Left lung (tissue), 10 donors: ENCODE data around the gene ETV2. TPM values are rescaled to one million over a fixed set of nuclear protein-coding genes. Genes with fewer than 3 reads are reported as not detected.

Experiments used
- ATAC-seq: fragments of 200-7000 bp; cut with Tn5 transposase; one replicate; pipeline ENCODE4 v1.9.1; 2020; ENCODE audit warnings: moderate library complexity
- DNase-seq, 4 donors: peaks; one replicate each; pipeline ENCODE4 v3.0.0-alpha.2; 2013 to 2020
- H3K27ac ChIP-seq, 2 donors: fragments of 200-600 bp; sonication (generic) in 1 of 2; one replicate each; pipeline versions ENCODE4 v1.5.0 to v1.8.0; 2020 to 2021
- H3K27me3 ChIP-seq, 2 donors: fragments of 200-600 bp; sonication (generic) in 1 of 2; one replicate each; pipeline versions ENCODE4 v1.5.0 to v1.8.0; 2020 to 2021
- H3K36me3 ChIP-seq, 2 donors: fragments of 200-600 bp; sonication (generic) in 1 of 2; one replicate each; pipeline versions ENCODE4 v1.5.0 to v1.8.0; 2020 to 2021
- H3K4me1 ChIP-seq, 2 donors: fragments of 200-600 bp; one replicate each; pipeline ENCODE4 v1.8.0; 2021
- H3K4me3 ChIP-seq, 2 donors: fragments of 200-600 bp; sonication (generic) in 1 of 2; one replicate each; pipeline versions ENCODE4 v1.5.0 to v1.8.0; 2020 to 2021; ENCODE audit warnings: mild to moderate bottlenecking in 1 of 2
- H3K9me3 ChIP-seq, 2 donors: fragments of 200-600 bp; sonication (generic) in 1 of 2; one replicate each; pipeline versions ENCODE4 v1.5.0 to v1.8.0; 2020 to 2021
- CTCF ChIP-seq, 2 donors: fragments of 200-600 bp; sonication (generic) in 1 of 2; IDR thresholded peaks; one replicate each; pipeline versions ENCODE4 v1.5.0 to v1.8.0; 2021; ENCODE audit warnings: antibody characterized with exemption in 2 of 2
- intact Hi-C, 2 donors: fragments of 100-400 bp; cut with DNase I; formaldehyde crosslinking; loops; one replicate each; pipeline versions ENCODE4 v1.11.2 to v1.14.2; 2022
- polyA plus RNA-seq, 6 donors: library from polyadenylated mRNA; unstranded; fragments of 120-200 nt; gene quantifications; one replicate each; pipeline ENCODE4 v1.2.1, GENCODE V29; 2013; ENCODE audit not compliant: insufficient read length in 6 of 6
- total RNA-seq, 2 donors: library from RNA; stranded (reverse); fragmentation: NEBNext Ultra II Directional; extraction: Animal tissue kit (Norgen Biotek cat#: 25700); gene quantifications; one replicate each; pipeline ENCODE4 v1.2.1, GENCODE V29; 2021
- donor health status: DM: no; HTN: yes; CAD: no.
- donor health status: DM: no; HTN: no; CAD: no.

The ETV2 gene
- total and polyA plus RNA-seq, 8 donors = 0.79 to 3.5 (median 2.1) TPM

GRCh38 chr19:35628264-35628564, 13.3 kb upstream of the ETV2 start:
- ATAC-seq (no peak), DNase-seq (no peak)
- Histone ChIP-seq H3K27me3 (no peaks in the 10 kb centered on the region), H3K36me3 (peaks cover 0 to 31% of the 10 kb centered on the region in 2 donors), H3K27ac (peak overlapping the region; percentile 90 to 95), H3K4me3 (peak overlapping the region; percentile 92 to 95), H3K4me1 (peaks cover 4 to 29% of the 10 kb centered on the region in 2 donors), H3K9me3 (no peaks in the 10 kb centered on the region)
- no peak for TF ChIP-seq CTCF (IDR thresholded peaks at IDR 0.05)
- intact Hi-C loops = no loop called here

DNA sequence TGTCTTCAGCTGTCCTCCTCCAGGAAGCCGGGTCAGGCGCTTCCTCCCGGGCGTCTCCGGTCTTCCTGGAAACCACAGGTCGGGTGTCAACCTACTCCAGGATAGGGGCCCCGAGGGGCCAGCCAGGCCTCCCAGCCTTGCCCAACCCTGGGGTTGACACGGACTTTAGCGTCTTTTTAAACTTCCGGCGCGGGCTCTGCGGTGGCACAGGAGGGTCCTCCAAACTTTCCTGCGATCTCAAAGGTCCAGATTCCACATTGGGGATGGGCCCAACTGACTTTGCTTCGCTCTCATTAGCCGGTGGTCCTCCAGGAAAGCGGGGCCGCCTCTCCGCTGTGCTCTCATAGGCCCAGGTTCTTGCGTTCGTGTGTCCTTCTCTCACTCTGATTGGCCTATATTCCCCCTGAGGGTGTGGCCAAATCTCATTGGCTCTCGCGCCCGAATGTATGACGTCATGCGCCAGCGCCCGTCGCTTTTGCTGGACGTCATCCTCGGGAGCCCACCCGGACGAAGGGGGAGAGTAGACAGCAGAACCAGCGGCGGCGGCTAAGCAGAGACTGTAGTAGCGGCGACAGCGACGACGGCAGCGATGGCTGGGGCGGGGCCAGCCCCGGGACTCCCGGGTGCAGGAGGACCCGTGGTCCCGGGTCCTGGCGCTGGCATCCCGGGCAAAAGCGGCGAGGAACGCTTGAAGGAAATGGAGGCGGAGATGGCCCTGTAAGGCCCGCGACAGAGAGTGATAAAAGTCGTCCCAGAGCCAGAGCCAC, 12.8 kb upstream of the ETV2 start, which contains the start of gene RBM42:
TSS of gene RBM42 (plus strand) at position 472 of the 767 bp plus-strand sequence. CDS start at position 590, 118 bp downstream.
- TF ChIP-seq CTCF (IDR thresholded peaks at IDR 0.05) = no peak
- peak within 1 kb of the TSS; percentile 92 to 95 for H3K4me3 ChIP-seq
- intact Hi-C loops = no loop called here

DNA sequence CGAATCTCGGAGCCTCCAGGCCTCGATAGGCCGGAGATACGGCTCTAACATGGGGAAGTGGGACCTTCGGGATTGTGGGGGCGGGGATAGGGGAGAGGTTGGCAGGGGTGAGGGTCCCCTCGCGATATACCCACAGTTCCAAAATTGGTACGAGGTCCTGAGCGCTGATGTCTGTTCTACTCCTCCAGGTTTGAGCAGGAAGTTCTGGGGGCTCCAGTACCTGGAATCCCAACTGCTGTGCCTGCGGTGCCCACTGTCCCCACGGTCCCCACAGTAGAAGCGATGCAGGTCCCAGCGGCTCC, 12.3 kb upstream of the ETV2 start:
- DNase-seq (no peak), ATAC-seq (no peak)
- Histone ChIP-seq H3K36me3 (peaks cover 0 to 42% of the 10 kb centered on the region in 2 donors), H3K9me3 (no peaks in the 10 kb centered on the region), H3K4me1 (peaks cover 4 to 29% of the 10 kb centered on the region in 2 donors), H3K27me3 (no peaks in the 10 kb centered on the region), H3K27ac (peak overlapping the region; percentile 90 to 95), H3K4me3 (peak overlapping the region; percentile 92 to 95)
- intact Hi-C loops = no loop called here
- no peak for TF ChIP-seq CTCF (IDR thresholded peaks at IDR 0.05)

More for the DNA sequence above, 12.8 kb upstream of the ETV2 start, which contains the start of gene RBM42:
- Histone ChIP-seq H3K9me3 (no peaks in the 10 kb centered on the region), H3K27me3 (no peaks in the 10 kb centered on the region), H3K36me3 (peaks cover 0 to 36% of the 10 kb centered on the region in 2 donors), H3K4me1 (peaks cover 4 to 29% of the 10 kb centered on the region in 2 donors), H3K27ac (peak within 1 kb of the TSS; percentile 90 to 95)
- ATAC-seq = peak; percentile 100
- peak; percentile 93 to 99 (median 98) for DNase-seq

DNA sequence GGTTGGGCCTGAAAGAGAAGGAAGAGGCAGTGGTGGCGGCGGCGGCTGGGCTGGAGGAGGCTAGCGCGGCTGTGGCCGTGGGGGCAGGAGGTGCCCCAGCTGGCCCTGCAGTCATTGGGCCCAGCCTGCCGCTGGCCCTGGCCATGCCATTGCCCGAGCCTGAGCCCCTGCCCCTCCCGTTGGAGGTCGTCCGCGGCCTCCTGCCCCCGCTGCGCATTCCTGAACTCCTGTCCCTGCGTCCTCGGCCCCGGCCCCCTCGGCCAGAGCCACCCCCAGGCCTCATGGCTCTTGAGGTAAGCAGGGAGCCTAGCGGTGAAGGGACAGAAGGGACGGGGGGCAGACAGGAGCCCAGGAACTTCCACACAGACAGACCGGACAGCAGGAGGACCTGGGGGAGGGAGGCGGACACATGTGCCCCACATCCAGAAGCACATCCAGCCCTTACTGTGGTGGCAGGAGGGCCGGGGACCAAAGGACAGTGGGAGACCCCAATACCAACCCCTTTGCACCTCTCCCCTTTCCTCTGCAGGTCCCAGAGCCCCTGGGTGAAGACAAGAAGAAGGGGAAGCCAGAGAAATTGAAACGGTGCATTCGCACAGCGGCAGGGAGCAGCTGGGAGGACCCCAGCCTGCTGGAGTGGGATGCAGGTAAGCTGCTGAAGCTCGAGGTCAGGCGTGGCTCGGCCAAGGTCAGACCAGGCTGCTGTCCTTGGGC, 7.7 kb upstream of the ETV2 start:
- H3K36me3 ChIP-seq = peaks cover 0 to 84% of the 10 kb centered on the region in 2 donors
- DNase-seq = peak in 1 of 4 donors; percentile 80
- intact Hi-C loops = no loop called here
- H3K27me3 ChIP-seq = no peaks in the 10 kb centered on the region
- no peak overlapping the region for H3K27ac ChIP-seq
- H3K4me3 ChIP-seq = no peak overlapping the region
- no peaks in the 10 kb centered on the region for H3K9me3 ChIP-seq
- H3K4me1 ChIP-seq = peaks cover 4 to 21% of the 10 kb centered on the region in 2 donors
- no peak for ATAC-seq
- no peak for TF ChIP-seq CTCF (IDR thresholded peaks at IDR 0.05)

DNA sequence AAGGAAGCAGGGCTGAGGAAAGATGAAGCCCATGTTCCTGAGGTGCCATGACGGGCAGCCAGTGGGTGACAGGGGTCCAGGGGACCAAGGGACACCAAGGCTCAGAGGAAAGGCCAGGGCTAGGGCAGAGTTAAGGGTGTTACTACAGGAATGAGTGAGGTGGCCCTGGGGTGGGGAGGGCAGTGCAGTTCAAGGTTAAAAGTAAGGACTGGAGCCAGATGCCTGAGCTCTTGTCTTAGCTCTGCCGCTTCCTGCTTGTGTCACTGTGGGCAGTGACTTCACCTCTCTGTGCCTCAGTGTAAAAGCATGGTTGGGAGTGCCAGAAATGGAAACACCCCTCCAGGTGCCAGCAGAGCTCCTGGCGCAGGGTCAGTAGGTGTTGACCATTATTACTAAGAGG, 4.9 kb upstream of the ETV2 start:
- Histone ChIP-seq H3K27me3 (no peaks in the 10 kb centered on the region), H3K27ac (no peak overlapping the region), H3K4me1 (peaks cover 0 to 5% of the 10 kb centered on the region in 2 donors), H3K9me3 (no peaks in the 10 kb centered on the region), H3K4me3 (no peak overlapping the region), H3K36me3 (peaks cover 0 to 68% of the 10 kb centered on the region in 2 donors)
- TF ChIP-seq CTCF (IDR thresholded peaks at IDR 0.05) = no peak
- DNase-seq (no peak), ATAC-seq (no peak)
- intact Hi-C loops = no loop called here
